ENCODE results near the gene ATP13A3.

- TF ChIP-seq POLR2A (IDR thresholded peaks at IDR 0.05) (no peak), POLR2AphosphoS5 (IDR thresholded peaks at IDR 0.05; ENCODE audit: insufficient read depth in 1 of 2, low read depth in 1 of 2) (no peak), CTCF (IDR thresholded peaks at IDR 0.05) (no peak)
Observed at GRCh38 chr3:194447161-194447560, 39.6 kb downstream of the ATP13A3 start.

All from vagina (tissue), 2 donors.